K562 (cell line): ENCODE measurements around the gene ZNF503. TPM values are rescaled to one million over a fixed set of nuclear protein-coding genes. Genes with fewer than 3 reads are reported as not detected.

Experiments used
- ATAC-seq: fragments of 200-7000 bp; cut with Tn5 transposase; 3 replicates; pipeline ENCODE4 v1.9.1; 2020; ENCODE audit warnings: moderate library complexity
- BruUV-seq: library from RNA; stranded (reverse); fragments of 400-500 nt; replicated peaks from 2 replicates; lab custom pipeline; 2021; lab: Mats Ljungman, UMichigan
- CTCF ChIA-PET: fragments of 300-600 bp; formaldehyde crosslinking; extraction: SDS; loops from one replicate; lab custom pipeline; 2021; ENCODE audit warnings: low intra/inter-chr PET ratio; lab: Yijun Ruan, JAX
- POLR2A ChIA-PET: fragments of 300-600, 350-650 bp; sonication (Branson Sonifier 250); formaldehyde crosslinking; extraction: SDS; loops from one replicate; lab custom pipeline; 2021; ENCODE audit warnings: antibody characterized with exemption, inconsistent platforms; lab: Yijun Ruan, JAX
- DNase-seq, 4 experiments: peaks; one replicate each; pipeline versions ENCODE4 v3.0.0 to v3.0.0-alpha.2; 2011 to 2018; ENCODE audit warnings: low spot score in 3 of 4, mixed read lengths in 3 of 4; ENCODE audit errors: extremely low read depth in 1 of 4
- FAIRE-seq: peaks from 2 replicates; lab custom pipeline; 2011; peaks lifted over from hg19 to GRCh38; lab: Jason Lieb, UNC
- H2AFZ ChIP-seq: 2 replicates; pipeline ENCODE4 v1.6.0; 2011; ENCODE audit warnings: low read depth, low read length, control low read depth, inconsistent platforms
- H3K27ac ChIP-seq: fragments of 200-600 bp; 3 replicates; pipeline ENCODE4 v1.8.0; 2011; ENCODE audit warnings: low read depth, mild to moderate bottlenecking, control low read depth, inconsistent platforms, low read length, moderate library complexity, mixed read lengths; ENCODE audit errors: extremely low read depth
- H3K27me3 ChIP-seq, 2 experiments: fragments of 300-600 bp in 1 of 2; 2 replicates in 1 of 2; 3 replicates in 1 of 2; pipeline versions ENCODE4 v1.6.0 to v1.8.0; 2011; ENCODE audit warnings: inconsistent platforms in 2 of 2, low read length in 2 of 2, mild to moderate bottlenecking in 1 of 2, mixed read lengths in 1 of 2, moderate library complexity in 1 of 2; ENCODE audit not compliant: control insufficient read depth in 2 of 2, insufficient read depth in 2 of 2
- H3K36me3 ChIP-seq: fragments of 300-600 bp; 3 replicates; pipeline ENCODE4 v1.8.0; 2011; ENCODE audit warnings: mild to moderate bottlenecking, low read length, inconsistent platforms; ENCODE audit not compliant: control insufficient read depth, insufficient read depth
- H3K4me1 ChIP-seq, 2 experiments: fragments of 200-600 bp in 1 of 2; replicated peaks in 1 of 2; 2 replicates in 1 of 2; 3 replicates in 1 of 2; pipeline versions ENCODE4 v1.5.1 to v1.8.0; 2011; ENCODE audit warnings: inconsistent platforms in 2 of 2, low read length in 2 of 2, mild to moderate bottlenecking in 1 of 2, mixed read lengths in 1 of 2, moderate library complexity in 1 of 2; ENCODE audit not compliant: control insufficient read depth in 2 of 2, insufficient read depth in 2 of 2
- H3K4me2 ChIP-seq: 2 replicates; pipeline ENCODE4 v1.6.1; 2011; ENCODE audit warnings: low read length, control low read depth, inconsistent platforms, mixed read lengths; ENCODE audit not compliant: insufficient read depth
- H3K4me3 ChIP-seq: fragments of 200-600 bp; sonication (generic), shearing (Covaris generic); 2 replicates; pipeline ENCODE4 v1.5.1; 2016; ENCODE audit warnings: control low read depth, inconsistent platforms
- H3K79me2 ChIP-seq: fragments of 200-600 bp; 3 replicates; pipeline ENCODE4 v1.8.0; 2011; ENCODE audit warnings: low read length, inconsistent platforms; ENCODE audit not compliant: control insufficient read depth, insufficient read depth
- H3K9ac ChIP-seq, 2 experiments: 2 replicates each; pipeline versions ENCODE4 v1.6.0 to v1.6.1; 2011; ENCODE audit warnings: low read depth in 2 of 2, low read length in 2 of 2, control low read depth in 1 of 2, inconsistent platforms in 1 of 2, mild to moderate bottlenecking in 1 of 2, mixed read lengths in 1 of 2; ENCODE audit not compliant: insufficient read depth in 1 of 2
- H3K9me1 ChIP-seq: one replicate; pipeline ENCODE4 v1.6.0; 2011; ENCODE audit warnings: inconsistent platforms, mild to moderate bottlenecking, low read length, moderate library complexity; ENCODE audit not compliant: control insufficient read depth, insufficient read depth
- H3K9me3 ChIP-seq: replicated peaks from 2 replicates; pipeline ENCODE4 v1.5.1; 2011; ENCODE audit warnings: low read depth, low read length, inconsistent platforms; ENCODE audit not compliant: control insufficient read depth, insufficient read depth
- H4K20me1 ChIP-seq: replicated peaks from 2 replicates; pipeline ENCODE4 v1.6.1; 2011; ENCODE audit warnings: low read length, inconsistent platforms, mixed read lengths; ENCODE audit not compliant: control insufficient read depth, insufficient read depth
- CEBPB ChIP-seq: fragments of 450-650 bp; IDR thresholded peaks from 2 replicates; pipeline ENCODE4 v1.6.1; 2016; ENCODE audit warnings: missing genetic modification characterization, missing compliant biosample characterization
- CEBPG ChIP-seq, 3 experiments: fragments of 200-800 bp in 1 of 3; sonication (Bioruptor generic) in 1 of 3; sonication (generic) in 1 of 3; formaldehyde crosslinking in 1 of 3; IDR thresholded peaks in 2 of 3; conservative IDR thresholded peaks in 1 of 3; 2 replicates each; pipeline versions ENCODE4 v1.6.1 to v1.8.0; 2016 to 2022; ENCODE audit warnings: missing compliant biosample characterization in 2 of 3, missing genetic modification characterization in 2 of 3, mild to moderate bottlenecking in 1 of 3, missing genetic modification reagents in 1 of 3
- GABPA ChIP-seq: fragments of 200-800 bp; sonication (Bioruptor generic); conservative IDR thresholded peaks from 2 replicates; pipeline ENCODE4 v1.6.1; 2016; ENCODE audit warnings: low read depth, missing genetic modification characterization, missing compliant biosample characterization
- NFYB ChIP-seq: IDR thresholded peaks from 2 replicates; pipeline ENCODE4 v1.6.1; 2011; ENCODE audit warnings: mild to moderate bottlenecking, moderate library complexity; ENCODE audit not compliant: insufficient read length; ENCODE audit errors: extremely low read depth
- PYGO2 ChIP-seq: fragments of 450-650 bp; IDR thresholded peaks from 2 replicates; pipeline ENCODE4 v1.6.1; 2016; ENCODE audit warnings: mild to moderate bottlenecking, missing genetic modification characterization, moderate library complexity, missing compliant biosample characterization
- SP2 ChIP-seq: IDR thresholded peaks from 2 replicates; pipeline ENCODE4 v1.6.1; 2011; ENCODE audit warnings: mild to moderate bottlenecking, low read depth, low read length, moderate library complexity; ENCODE audit not compliant: poor library complexity, severe bottlenecking; ENCODE audit errors: extremely low read depth
- TAF1 ChIP-seq: IDR thresholded peaks from 2 replicates; pipeline ENCODE4 v1.6.1; 2011; ENCODE audit warnings: mild to moderate bottlenecking, low read length, moderate library complexity; ENCODE audit not compliant: insufficient read depth, control insufficient read depth, severe bottlenecking; ENCODE audit errors: extremely low read depth
- ZNF77 ChIP-seq: fragments of 250-450 bp; sonication (Bioruptor Pico); IDR thresholded peaks from 2 replicates; pipeline ENCODE4 v1.5.0; 2020
- WGBS: fragments of 100-300 bp; shearing (Covaris generic); methylation state at CpG from one replicate; pipeline ENCODE4 v1.1.6; 2016; ENCODE audit warnings: low coverage, mixed read lengths; ENCODE audit not compliant: insufficient coverage; ENCODE audit errors: missing lambda C conversion rate; 5-methylcytosine and 5-hydroxymethylcytosine counted together
- in situ Hi-C: fragments of 300-500 bp; cut with MboI; formaldehyde crosslinking; loops from 4 replicates; pipeline ENCODE4 v1.15.0; 2018; ENCODE audit warnings: inconsistent platforms, mixed read lengths
- intact Hi-C: fragments of 100-400 bp; cut with micrococcal nuclease; formaldehyde crosslinking; loops from 2 replicates; pipeline ENCODE4 v1.14.2; 2022
- polyA plus RNA-seq, 8 experiments: library from polyadenylated mRNA; depleted of rRNA in 4 of 8; stranded (reverse) in 5 of 8; unstranded in 3 of 8; fragments of >200 nt; fragmentation: Nextera tagmentation in 2 of 8; fragmentation: Illumina TruSeq in 1 of 8; extraction: Ambion mirVana in 2 of 8; extraction: Trizol in 1 of 8; gene quantifications; 2 replicates each; pipeline versions ENCODE4 v1.2.1 to v1.2.3, GENCODE V29; 2011 to 2014; ENCODE audit warnings: inconsistent platforms in 1 of 8, missing spikeins in 1 of 8
- total RNA-seq, 7 experiments: library from RNA; depleted of rRNA in 6 of 7; stranded (reverse); fragments of >200 nt in 6 of 7; fragmentation: Illumina TruSeq in 2 of 7; extraction: Trizol in 2 of 7; gene quantifications; 2 replicates each; pipeline versions ENCODE4 v1.2.1 to v1.2.3, GENCODE V29; 2011 to 2021; ENCODE audit warnings: low replicate concordance in 1 of 7
- TF ChIP-seq, protein P1 (sequence below), 2 experiments: fragments of 250-450 bp in 1 of 2; fragments of 450-650 bp in 1 of 2; sonication (Bioruptor Pico) in 1 of 2; IDR thresholded peaks; 2 replicates each; pipeline versions ENCODE4 v1.6.1 to v1.8.0; 2016 to 2021; ENCODE audit warnings: mild to moderate bottlenecking in 2 of 2, moderate library complexity in 2 of 2, missing compliant biosample characterization in 1 of 2, missing genetic modification characterization in 1 of 2
- TF ChIP-seq, protein P2 (sequence below), 2 experiments: IDR thresholded peaks; 2 replicates each; pipeline ENCODE4 v1.6.1; 2011; ENCODE audit warnings: borderline replicate concordance in 1 of 2, control low read depth in 1 of 2, low read depth in 1 of 2, low read length in 1 of 2, mild to moderate bottlenecking in 1 of 2, mixed read lengths in 1 of 2, moderate library complexity in 1 of 2; ENCODE audit not compliant: insufficient read depth in 1 of 2, insufficient read length in 1 of 2, poor library complexity in 1 of 2, severe bottlenecking in 1 of 2; ENCODE audit errors: extremely low read depth in 1 of 2
- TF ChIP-seq, protein P3 (sequence below), 2 experiments: fragments of 450-650 bp in 1 of 2; sonication (generic) in 1 of 2; formaldehyde crosslinking in 1 of 2; IDR thresholded peaks in 1 of 2; conservative IDR thresholded peaks in 1 of 2; 2 replicates each; pipeline versions ENCODE4 v1.6.1 to v1.8.1; 2016 to 2023; ENCODE audit warnings: mild to moderate bottlenecking in 2 of 2, moderate library complexity in 2 of 2, inconsistent platforms in 1 of 2, missing genetic modification reagents in 1 of 2

ZNF503 gene
- total and polyA plus RNA-seq, 9 of the 15 experiments (the other 6 are each of a cell fraction or from before 2014, with no cell fraction given) = not detected

DNA sequence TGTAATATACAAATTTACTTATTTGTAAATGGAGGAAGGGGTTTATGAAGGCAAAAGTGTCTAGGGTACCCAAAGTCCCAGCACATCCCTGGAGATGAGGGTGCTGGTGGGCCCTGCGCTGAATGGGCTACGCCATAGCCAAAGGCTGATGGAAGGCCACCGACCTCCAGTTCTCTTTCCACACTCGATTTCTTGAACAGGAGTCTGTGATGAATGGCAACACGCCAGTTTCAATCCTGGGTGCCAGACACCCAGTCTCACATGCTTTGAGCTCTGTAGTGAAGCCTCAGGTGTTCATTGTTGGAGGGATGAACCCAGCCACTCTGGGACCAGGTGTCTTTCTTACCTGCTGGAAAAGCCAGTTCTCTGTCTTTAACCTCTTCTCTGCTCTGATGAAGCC lies 30.6 kb upstream of the ZNF503 start (continued):
- TF ChIP-seq TAF1 (no peak), SP2 (no peak)

DNA sequence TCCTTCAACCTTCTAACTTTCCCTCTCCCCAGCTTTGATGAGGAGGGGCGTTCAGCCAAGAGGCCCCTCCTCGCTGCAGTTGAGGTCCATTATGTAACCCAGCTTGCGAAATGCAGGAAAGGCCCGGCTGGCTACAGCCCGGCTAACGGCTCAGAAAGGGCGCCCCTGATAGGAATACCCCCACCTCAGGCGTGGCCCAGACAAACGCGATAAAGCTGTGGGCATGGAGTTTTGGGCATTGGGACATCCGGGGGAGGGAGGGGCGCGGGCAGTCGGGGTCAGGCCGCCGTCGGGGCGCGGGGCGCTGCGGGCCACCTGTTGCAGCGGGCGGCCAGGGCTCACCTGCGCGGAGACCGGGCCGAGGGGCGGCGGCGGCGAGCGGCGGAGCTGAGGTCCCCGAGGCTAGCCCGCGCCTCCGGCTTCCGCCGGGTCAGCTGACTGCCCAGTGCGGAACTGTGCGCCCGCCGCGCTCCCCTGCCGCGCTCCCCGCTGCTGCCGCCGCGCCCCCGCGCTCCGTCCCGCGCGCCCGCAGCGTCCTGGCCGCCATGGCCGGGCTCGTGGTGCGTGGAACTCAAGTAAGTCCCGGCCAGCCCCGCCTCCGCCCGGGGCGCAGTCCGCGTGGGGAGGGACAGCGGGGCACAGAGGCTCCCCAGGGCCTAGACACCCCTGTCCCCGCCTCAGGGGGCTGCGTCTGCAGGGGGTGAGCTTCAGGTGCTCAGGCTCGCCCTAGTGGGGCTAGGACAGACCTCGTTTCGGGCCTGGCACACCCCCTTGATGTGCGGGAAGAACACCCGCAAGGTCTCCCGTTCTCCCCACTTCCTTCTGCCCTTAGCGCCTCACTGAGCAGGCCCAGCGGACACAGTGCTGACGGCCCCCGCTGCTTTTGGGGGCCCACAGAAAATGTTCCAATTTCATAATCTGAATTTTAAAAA lies 29.9 kb upstream of the ZNF503 start, which contains the start of gene LRMDA:
Gene LRMDA (plus strand): TSS at position 445 of the 932 bp plus-strand sequence.
- ATAC-seq (no peak), DNase-seq (no peak), FAIRE-seq (no peak)
- no peaks in the 10 kb centered on the region for H3K9me1 ChIP-seq
- no peaks in the 10 kb centered on the region for H3K36me3 ChIP-seq
- 8% methylated on average over 57 of the region's 82 CpGs for WGBS
- no peak within 1 kb of the TSS for H3K27ac ChIP-seq
- CTCF ChIA-PET = no interaction called here
- intact Hi-C loops (no loop called here), in situ Hi-C loops (no loop called here)
- no peak within 1 kb of the TSS for H3K4me2 ChIP-seq
- H3K9me3 ChIP-seq = no peaks in the 10 kb centered on the region
- H3K27me3 ChIP-seq = peaks cover 17 to 50% of the 10 kb centered on the region in 2 experiments
- H3K9ac ChIP-seq = no peak within 1 kb of the TSS
- H2AFZ ChIP-seq = no peak within 1 kb of the TSS
- H3K4me1 ChIP-seq = peaks cover 6 to 14% of the 10 kb centered on the region in 2 experiments; a peak in 4 of 5 replicates
- no peaks in the 10 kb centered on the region for H4K20me1 ChIP-seq
- H3K79me2 ChIP-seq = no peaks in the 10 kb centered on the region
- POLR2A ChIA-PET = interaction anchor here (0.6 kb wide), 1 partner anchor 209 kb away, joined by 3 read pairs; no protein-coding TSS in a partner anchor
- no TSS peak for BruUV-seq
- H3K4me3 ChIP-seq = no peak within 1 kb of the TSS
- no peak for TF ChIP-seq PYGO2 (tag)
- TF ChIP-seq, protein P1, sequence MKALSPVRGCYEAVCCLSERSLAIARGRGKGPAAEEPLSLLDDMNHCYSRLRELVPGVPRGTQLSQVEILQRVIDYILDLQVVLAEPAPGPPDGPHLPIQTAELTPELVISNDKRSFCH (CRISPR knock-in tag; IDR thresholded peaks at IDR 0.05) = no peak
- TF ChIP-seq, protein P1 (tag; IDR thresholded peaks at IDR 0.05) = 0 out of 2 replicates have a peak, but pooled peaks have one; percentile 35
- TF ChIP-seq CEBPB (tag) = peak; percentile 54; the same call in 1 of the 2 replicates
- TF ChIP-seq NFYB = no peak
- TF ChIP-seq CEBPG (CRISPR knock-in tag; IDR thresholded peaks at IDR 0.05) = no peak
- TF ChIP-seq CEBPG (tag; conservative IDR thresholded peaks at IDR 0.05 in 1 of 2, IDR thresholded peaks at IDR 0.05 in 1 of 2) = 0 out of 4 replicates have a peak, but pooled peaks of 1 of the 2 experiments have one; percentile 31
- no peak for TF ChIP-seq ZNF77 (CRISPR knock-in tag)
- TF ChIP-seq, protein P2, sequence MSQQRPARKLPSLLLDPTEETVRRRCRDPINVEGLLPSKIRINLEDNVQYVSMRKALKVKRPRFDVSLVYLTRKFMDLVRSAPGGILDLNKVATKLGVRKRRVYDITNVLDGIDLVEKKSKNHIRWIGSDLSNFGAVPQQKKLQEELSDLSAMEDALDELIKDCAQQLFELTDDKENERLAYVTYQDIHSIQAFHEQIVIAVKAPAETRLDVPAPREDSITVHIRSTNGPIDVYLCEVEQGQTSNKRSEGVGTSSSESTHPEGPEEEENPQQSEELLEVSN (IDR thresholded peaks at IDR 0.05; ENCODE audit: borderline replicate concordance in 1 of 2, extremely low read depth in 1 of 2, insufficient read depth in 1 of 2, insufficient read length in 1 of 2, low read depth in 1 of 2, low read length in 1 of 2, poor library complexity in 1 of 2, severe bottlenecking in 1 of 2) = peak in 1 of 2 experiments; percentile 11
- TF ChIP-seq, protein P3, sequence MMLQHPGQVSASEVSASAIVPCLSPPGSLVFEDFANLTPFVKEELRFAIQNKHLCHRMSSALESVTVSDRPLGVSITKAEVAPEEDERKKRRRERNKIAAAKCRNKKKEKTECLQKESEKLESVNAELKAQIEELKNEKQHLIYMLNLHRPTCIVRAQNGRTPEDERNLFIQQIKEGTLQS (IDR thresholded peaks at IDR 0.05) = no peak
- TF ChIP-seq, protein P3 (CRISPR knock-in tag; conservative IDR thresholded peaks at IDR 0.05) = no peak
- TF ChIP-seq GABPA (tag) = 0 out of 2 replicates have a peak, but pooled peaks have one; percentile 32
